Inflammatory macrophage treated with lipopolysaccharide for 1 hour (primary cell): ENCODE results near the gene AP2M1.

Source experiments
- DNase-seq, 2 donors: peaks; one replicate each; pipeline ENCODE4 v3.0.0-alpha.2; 2020 to 2022

The AP2M1 gene

GRCh38 chr3:184228376-184229137, 53.9 kb downstream of the AP2M1 start:
- DNase-seq: no peak

- peak in 1 of 2 donors; percentile 14 for DNase-seq
These were observed 54.9 kb downstream of the AP2M1 start, which contains the start of gene VWA5B2 for GRCh38 chr3:184229394-184230080. Gene VWA5B2, plus strand, starts transcription at chr3:184229585. Its CDS starts 944 bp downstream, at chr3:184230529.

- no peak for DNase-seq
These were observed 55.5 kb downstream of the AP2M1 start for GRCh38 chr3:184230081-184230602.

- no peak for DNase-seq
These were observed 56.2 kb downstream of the AP2M1 start for GRCh38 chr3:184230603-184231528.

- DNase-seq: no peak
These were observed 57.0 kb downstream of the AP2M1 start for GRCh38 chr3:184231671-184232070.

GRCh38 chr3:184233127-184233843, 58.6 kb downstream of the AP2M1 start:
- DNase-seq: no peak
